ENCODE measurements around the gene TMBIM6.

GRCh38 chr12:49702676-49703215, 38.6 kb upstream of the TMBIM6 start:
- TF ChIP-seq IRF3 (IDR thresholded peaks at IDR 0.05; ENCODE audit: low read depth, low read length) (no peak), MAX (IDR thresholded peaks at IDR 0.05; ENCODE audit: low read depth) (no peak), MXI1 (IDR thresholded peaks at IDR 0.05; ENCODE audit: low read depth, low read length) (no peak)

Data from SK-N-SH (cell line).